ENCODE data around the gene TCHP.

Gene TCHP

DNA sequence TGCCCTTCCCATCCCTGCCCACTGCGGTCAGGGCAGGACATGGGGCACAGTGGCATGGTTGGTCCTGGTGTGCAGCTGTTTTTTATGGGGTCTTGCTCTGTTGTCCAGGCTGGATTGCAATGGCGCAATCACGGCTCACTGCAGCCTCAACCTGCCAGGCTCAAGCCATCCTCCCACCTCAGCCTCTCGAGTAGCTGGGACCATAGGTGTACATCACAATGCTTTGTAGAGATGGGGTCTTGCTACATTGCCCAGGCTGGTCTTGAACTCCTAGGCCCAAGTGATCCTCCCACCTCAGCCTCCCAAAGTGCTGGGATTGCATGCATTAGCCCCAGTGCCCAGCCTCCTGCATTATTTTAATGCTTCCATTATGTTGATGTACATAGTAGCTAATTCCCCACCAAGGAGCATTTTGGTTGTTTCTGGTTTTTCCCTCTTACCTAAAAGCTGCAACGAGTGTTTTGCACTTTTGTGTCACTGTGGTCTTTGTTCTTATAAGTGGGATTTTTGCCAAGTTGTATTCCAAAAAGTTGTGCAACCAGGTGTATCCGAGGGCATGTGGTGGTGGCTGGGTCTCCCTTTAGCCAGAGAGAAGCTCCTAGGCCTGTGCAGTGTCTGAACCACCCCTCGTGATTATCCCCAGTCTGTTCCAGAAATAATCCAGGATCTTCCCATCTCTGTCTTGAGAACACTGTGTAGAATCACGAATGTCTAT, 10.3 kb downstream of the TCHP start:
- no peak for TF ChIP-seq POLR2A (IDR thresholded peaks at IDR 0.05; ENCODE audit: low read length)
- no peak for TF ChIP-seq GATA1 (IDR thresholded peaks at IDR 0.05; ENCODE audit: low read depth, low read length)
- no peak for DNase-seq

DNA sequence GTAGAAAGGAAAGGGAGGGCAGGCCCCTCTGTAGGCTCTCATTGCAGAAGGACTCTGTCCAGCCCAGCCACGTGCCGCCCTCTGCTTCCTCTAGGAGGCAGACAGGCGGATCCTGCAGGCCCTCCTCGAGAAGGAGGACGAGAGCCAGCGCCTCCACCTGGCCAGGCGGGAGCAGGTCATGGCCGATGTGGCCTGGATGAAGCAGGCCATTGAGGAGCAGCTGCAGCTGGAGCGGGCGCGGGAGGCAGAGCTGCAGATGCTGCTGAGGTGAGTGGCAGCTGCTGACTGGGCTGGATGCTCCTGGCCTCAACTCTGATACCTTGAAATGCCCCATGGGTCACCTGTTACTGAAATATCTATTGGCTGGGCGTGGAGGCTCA, 10.9 kb downstream of the TCHP start:
- peak; percentile 61 to 73 for DNase-seq
- TF ChIP-seq GATA1 (IDR thresholded peaks at IDR 0.05; ENCODE audit: low read depth, low read length) (no peak), POLR2A (IDR thresholded peaks at IDR 0.05; ENCODE audit: low read length) (no peak)

- TF ChIP-seq GATA1 (IDR thresholded peaks at IDR 0.05; ENCODE audit: low read depth, low read length), result no peak
- TF ChIP-seq POLR2A (IDR thresholded peaks at IDR 0.05; ENCODE audit: low read length), result no peak
These were observed 12.8 kb downstream of the TCHP start for GRCh38 chr12:109912855-109913321.

GRCh38 chr12:109914461-109914860, 14.4 kb downstream of the TCHP start:
- DNase-seq, result no peak
- TF ChIP-seq GATA1 (IDR thresholded peaks at IDR 0.05; ENCODE audit: low read depth, low read length) (no peak), POLR2A (IDR thresholded peaks at IDR 0.05; ENCODE audit: low read length) (no peak)

More at GRCh38 chr12:109912855-109913321, 12.8 kb downstream of the TCHP start:
- no peak for DNase-seq

GRCh38 chr12:109915171-109916040, 15.3 kb downstream of the TCHP start:
- no peak for DNase-seq

DNA sequence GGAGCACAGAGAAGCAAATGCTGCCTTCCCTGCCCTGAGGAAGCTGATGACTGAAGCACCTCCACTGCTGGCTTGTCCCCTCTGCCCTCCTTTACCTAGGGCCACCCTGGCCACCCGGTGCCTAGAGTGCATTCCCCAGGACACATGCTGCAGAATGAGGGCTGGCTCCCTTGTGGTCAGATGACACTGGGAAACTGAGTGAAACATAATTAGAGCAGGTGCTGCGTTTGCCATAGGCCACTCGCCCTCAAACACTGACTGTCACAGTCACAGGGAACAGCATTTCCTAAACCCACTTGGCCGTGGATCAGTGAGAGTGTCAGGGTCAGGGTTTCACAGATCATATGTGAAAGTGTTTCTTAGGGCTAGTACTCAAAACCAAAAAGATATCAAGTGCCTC, 16.0 kb downstream of the TCHP start:
- TF ChIP-seq GATA1 (IDR thresholded peaks at IDR 0.05; ENCODE audit: low read depth, low read length) (no peak), POLR2A (IDR thresholded peaks at IDR 0.05; ENCODE audit: low read length) (no peak)
- DNase-seq, result no peak

More at GRCh38 chr12:109915171-109916040, 15.3 kb downstream of the TCHP start:
- TF ChIP-seq GATA1 (IDR thresholded peaks at IDR 0.05; ENCODE audit: low read depth, low read length), result no peak
- no peak for TF ChIP-seq POLR2A (IDR thresholded peaks at IDR 0.05; ENCODE audit: low read length)

DNA sequence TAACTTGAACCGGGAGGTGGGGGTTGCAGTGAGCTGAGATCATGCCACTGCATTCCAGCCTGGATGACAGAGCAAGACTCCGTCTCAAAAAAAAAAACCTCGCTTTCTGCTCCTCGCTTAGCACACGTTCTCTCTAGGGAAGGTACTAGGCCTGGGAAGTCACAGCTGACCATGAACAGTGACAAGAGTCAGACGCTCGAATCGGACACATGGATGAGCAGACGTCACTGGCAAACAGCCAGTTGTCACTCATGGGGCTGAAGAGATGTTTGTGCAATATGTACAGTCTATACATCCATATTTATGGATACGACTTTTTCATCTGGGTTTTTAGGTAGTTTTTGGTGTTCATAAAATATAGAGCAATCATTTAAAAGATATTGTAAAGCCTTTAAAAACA, 19.4 kb downstream of the TCHP start:
- DNase-seq, result no peak
- TF ChIP-seq GATA1 (IDR thresholded peaks at IDR 0.05; ENCODE audit: low read depth, low read length), result no peak
- no peak for TF ChIP-seq POLR2A (IDR thresholded peaks at IDR 0.05; ENCODE audit: low read length)

DNA sequence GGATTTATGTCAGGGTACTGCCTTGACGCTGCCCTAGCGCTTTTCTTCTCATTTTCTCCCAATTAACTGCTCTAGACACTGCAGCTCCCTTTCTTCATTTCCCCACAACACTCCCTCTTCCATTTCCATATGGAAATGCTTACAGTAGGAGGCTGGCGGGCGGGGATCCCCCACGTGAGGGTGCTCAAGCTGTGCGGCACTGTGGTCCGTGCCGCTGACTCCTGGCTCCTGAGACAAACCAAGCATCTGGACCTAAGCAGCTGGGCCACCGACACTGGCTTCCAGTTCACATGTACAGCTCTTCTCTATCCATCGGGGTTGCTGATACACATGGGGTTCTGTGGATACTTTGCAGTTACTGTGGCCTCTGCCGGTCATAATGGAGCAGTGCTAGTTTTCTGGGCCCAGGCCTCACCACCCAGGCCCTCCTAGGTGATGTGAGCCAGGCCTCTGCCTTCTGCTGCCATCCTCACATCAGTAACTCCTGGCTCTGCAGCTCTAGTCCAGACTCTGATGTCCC, 20.2 kb downstream of the TCHP start:
- DNase-seq, result no peak
- TF ChIP-seq POLR2A (IDR thresholded peaks at IDR 0.05; ENCODE audit: low read length) (no peak), GATA1 (IDR thresholded peaks at IDR 0.05; ENCODE audit: low read depth, low read length) (no peak)

- TF ChIP-seq POLR2A (IDR thresholded peaks at IDR 0.05; ENCODE audit: low read length) (no peak), GATA1 (IDR thresholded peaks at IDR 0.05; ENCODE audit: low read depth, low read length) (no peak)
- DNase-seq, result no peak
These were observed 21.9 kb downstream of the TCHP start for GRCh38 chr12:109921982-109922381.

DNA sequence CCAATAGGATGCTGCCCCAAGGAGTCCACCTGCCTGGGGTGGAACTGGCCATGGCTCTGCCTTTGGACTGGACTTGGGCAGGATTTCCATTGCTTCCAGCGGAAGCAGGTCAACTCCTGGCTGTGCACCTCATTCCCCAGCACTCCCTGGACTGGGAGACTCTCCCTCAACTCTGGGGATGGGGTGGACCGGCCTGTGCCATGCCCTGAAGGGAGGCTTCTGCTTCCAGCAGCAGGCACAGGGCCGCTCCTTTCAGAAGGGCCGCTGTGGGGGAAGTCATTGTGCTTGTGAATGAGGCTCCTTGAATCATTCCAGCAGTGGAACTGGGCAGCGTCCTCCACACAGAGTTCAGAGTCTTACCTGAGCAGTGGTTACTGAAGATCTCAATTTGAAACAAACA, 23.0 kb downstream of the TCHP start:
- TF ChIP-seq POLR2A (IDR thresholded peaks at IDR 0.05; ENCODE audit: low read length), result no peak
- no peak for TF ChIP-seq GATA1 (IDR thresholded peaks at IDR 0.05; ENCODE audit: low read depth, low read length)
- no peak for DNase-seq

- TF ChIP-seq GATA1 (IDR thresholded peaks at IDR 0.05; ENCODE audit: low read depth, low read length) (no peak), POLR2A (IDR thresholded peaks at IDR 0.05; ENCODE audit: low read length) (no peak)
- no peak for DNase-seq
These were observed 23.6 kb downstream of the TCHP start for GRCh38 chr12:109923481-109924245.

DNA sequence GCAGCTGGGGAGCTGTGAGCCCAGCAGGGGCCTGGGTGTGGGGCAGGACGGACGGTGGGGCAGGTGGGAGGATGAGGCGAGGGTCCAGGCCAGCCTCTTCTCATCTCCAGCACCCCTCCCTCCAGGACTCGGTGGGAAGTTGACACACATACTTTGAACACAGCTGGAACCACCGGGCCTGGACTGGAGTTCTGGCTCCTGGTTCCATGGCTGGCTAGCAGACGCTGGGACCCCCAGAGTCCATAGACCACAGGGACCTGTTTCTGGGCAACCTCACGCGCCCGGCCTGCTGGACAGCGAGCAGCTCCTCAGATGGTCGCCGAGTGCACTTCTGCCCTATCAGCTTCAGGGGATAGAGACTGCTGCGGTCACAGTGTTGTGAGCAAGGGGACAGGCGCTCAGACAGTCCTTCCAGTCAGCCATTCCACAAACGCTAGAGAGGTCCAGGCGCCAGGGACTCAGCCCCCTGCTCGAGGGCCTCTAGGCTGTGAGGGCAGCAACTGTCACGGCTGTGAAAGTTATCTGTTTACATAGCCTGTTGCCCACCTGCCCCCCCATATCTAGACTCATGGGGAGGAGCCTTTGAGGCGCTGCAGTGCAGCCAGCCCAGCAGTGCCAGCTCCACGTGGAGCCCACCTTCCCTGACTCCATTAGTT, 25.2 kb downstream of the TCHP start:
- TF ChIP-seq POLR2A (IDR thresholded peaks at IDR 0.05; ENCODE audit: low read length), result no peak
- TF ChIP-seq GATA1 (IDR thresholded peaks at IDR 0.05; ENCODE audit: low read depth, low read length), result no peak

GRCh38 chr12:109926016-109926415, 25.9 kb downstream of the TCHP start:
- TF ChIP-seq GATA1 (IDR thresholded peaks at IDR 0.05; ENCODE audit: low read depth, low read length) (no peak), POLR2A (IDR thresholded peaks at IDR 0.05; ENCODE audit: low read length) (no peak)
- no peak for DNase-seq

More for the DNA sequence above, 25.2 kb downstream of the TCHP start:
- no peak for DNase-seq
